ENCODE results near the gene ANKRD12.

GRCh38 chr18:9104244-9104901 lies 32.2 kb upstream of the ANKRD12 start:
- TF ChIP-seq EZH2phosphoT487 (IDR thresholded peaks at IDR 0.05; ENCODE audit: borderline replicate concordance, low read length): no peak
- TF ChIP-seq, protein P1, sequence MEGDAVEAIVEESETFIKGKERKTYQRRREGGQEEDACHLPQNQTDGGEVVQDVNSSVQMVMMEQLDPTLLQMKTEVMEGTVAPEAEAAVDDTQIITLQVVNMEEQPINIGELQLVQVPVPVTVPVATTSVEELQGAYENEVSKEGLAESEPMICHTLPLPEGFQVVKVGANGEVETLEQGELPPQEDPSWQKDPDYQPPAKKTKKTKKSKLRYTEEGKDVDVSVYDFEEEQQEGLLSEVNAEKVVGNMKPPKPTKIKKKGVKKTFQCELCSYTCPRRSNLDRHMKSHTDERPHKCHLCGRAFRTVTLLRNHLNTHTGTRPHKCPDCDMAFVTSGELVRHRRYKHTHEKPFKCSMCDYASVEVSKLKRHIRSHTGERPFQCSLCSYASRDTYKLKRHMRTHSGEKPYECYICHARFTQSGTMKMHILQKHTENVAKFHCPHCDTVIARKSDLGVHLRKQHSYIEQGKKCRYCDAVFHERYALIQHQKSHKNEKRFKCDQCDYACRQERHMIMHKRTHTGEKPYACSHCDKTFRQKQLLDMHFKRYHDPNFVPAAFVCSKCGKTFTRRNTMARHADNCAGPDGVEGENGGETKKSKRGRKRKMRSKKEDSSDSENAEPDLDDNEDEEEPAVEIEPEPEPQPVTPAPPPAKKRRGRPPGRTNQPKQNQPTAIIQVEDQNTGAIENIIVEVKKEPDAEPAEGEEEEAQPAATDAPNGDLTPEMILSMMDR (IDR thresholded peaks at IDR 0.05; ENCODE audit: low read depth, low read length, poor library complexity, severe bottlenecking): no peak

All from DOHH2 (cell line).